Measurements from ENCODE around the gene NXPE2.

Gene NXPE2

GRCh38 chr11:114745150-114745671, 66.9 kb downstream of the NXPE2 start:
- no peak overlapping the region for H3K27ac ChIP-seq
- no peak for TF ChIP-seq ZFX (IDR thresholded peaks at IDR 0.05; ENCODE audit: borderline replicate concordance)
- TF ChIP-seq CTCF (IDR thresholded peaks at IDR 0.05), result no peak

- TF ChIP-seq ZFX (IDR thresholded peaks at IDR 0.05; ENCODE audit: borderline replicate concordance) (no peak), CTCF (IDR thresholded peaks at IDR 0.05) (no peak)
- no peak overlapping the region for H3K27ac ChIP-seq
Observed at GRCh38 chr11:114746013-114746412, 67.7 kb downstream of the NXPE2 start.
